Testis (tissue), 3 donors: ENCODE measurements around the gene CNR2. TPM values are rescaled to one million over a fixed set of nuclear protein-coding genes. Genes with fewer than 3 reads are reported as not detected.
"Not testable (repeated sequence)": the region's sequence is repeated elsewhere in the genome, so short reads cannot be mapped to it uniquely, and the experiment has no call there.

Source experiments
- DNase-seq: peaks from one replicate; pipeline ENCODE4 v3.0.0-alpha.2; 2019
- H3K27ac ChIP-seq, 2 donors: fragments of 200-600 bp; sonication (generic); one replicate each; pipeline ENCODE4 v1.5.1; 2019
- H3K27me3 ChIP-seq: fragments of 200-600 bp; sonication (generic); one replicate; pipeline ENCODE4 v1.5.1; 2019
- H3K36me3 ChIP-seq: fragments of 200-600 bp; sonication (generic); one replicate; pipeline ENCODE4 v1.5.1; 2017; ENCODE audit warnings: low read depth; ENCODE audit errors: missing control alignments
- H3K4me1 ChIP-seq: fragments of 200-600 bp; sonication (generic); one replicate; pipeline ENCODE4 v1.5.1; 2019
- H3K4me3 ChIP-seq, 2 donors: fragments of 200-600 bp; sonication (generic); one replicate each; pipeline ENCODE4 v1.5.1; 2017 to 2019
- H3K9me3 ChIP-seq: fragments of 200-600 bp; sonication (generic); one replicate; pipeline ENCODE4 v1.5.1; 2017
- CTCF ChIP-seq, 3 experiments: fragments of 450-650 bp in 2 of 3; fragments of 200-600 bp in 1 of 3; sonication (generic) in 1 of 3; IDR thresholded peaks; one replicate each; pipeline ENCODE4 v1.5.1; 2016 to 2019; ENCODE audit warnings: antibody characterized with exemption in 3 of 3, mild to moderate bottlenecking in 2 of 3, moderate library complexity in 1 of 3
- POLR2A ChIP-seq: fragments of 450-650 bp; IDR thresholded peaks from one replicate; pipeline ENCODE4 v1.6.1; 2017; ENCODE audit warnings: antibody characterized with exemption, mild to moderate bottlenecking, moderate library complexity
- WGBS, 2 donors: methylation state at CpG; one replicate each; pipeline ENCODE4 v1.1.5; 2018; 5-methylcytosine and 5-hydroxymethylcytosine counted together
- intact Hi-C: fragments of 100-400 bp; cut with DNase I; formaldehyde crosslinking; loops from one replicate; pipeline ENCODE4 v1.15.1; 2023; ENCODE audit warnings: low total_unique reads
- polyA plus RNA-seq: library from polyadenylated mRNA; stranded (reverse); fragments of 350-450 nt; fragmentation: Illumina TruSeq; extraction: RNeasy Lipid Tissue Mini Kit (QIAGEN cat#74804); gene quantifications from one replicate; pipeline ENCODE4 v1.2.3, GENCODE V29; 2014; ENCODE audit warnings: low read depth, low replicate concordance; ENCODE audit not compliant: insufficient read depth
- total RNA-seq, 2 donors: library from RNA; depleted of rRNA; stranded (reverse); fragments of >200 nt; gene quantifications; one replicate each; pipeline ENCODE4 v1.2.3, GENCODE V29; 2016

The CNR2 gene
- total and polyA plus RNA-seq, 3 donors from 2014 or later: 0.06 to 0.20 (median 0.08) TPM

DNA sequence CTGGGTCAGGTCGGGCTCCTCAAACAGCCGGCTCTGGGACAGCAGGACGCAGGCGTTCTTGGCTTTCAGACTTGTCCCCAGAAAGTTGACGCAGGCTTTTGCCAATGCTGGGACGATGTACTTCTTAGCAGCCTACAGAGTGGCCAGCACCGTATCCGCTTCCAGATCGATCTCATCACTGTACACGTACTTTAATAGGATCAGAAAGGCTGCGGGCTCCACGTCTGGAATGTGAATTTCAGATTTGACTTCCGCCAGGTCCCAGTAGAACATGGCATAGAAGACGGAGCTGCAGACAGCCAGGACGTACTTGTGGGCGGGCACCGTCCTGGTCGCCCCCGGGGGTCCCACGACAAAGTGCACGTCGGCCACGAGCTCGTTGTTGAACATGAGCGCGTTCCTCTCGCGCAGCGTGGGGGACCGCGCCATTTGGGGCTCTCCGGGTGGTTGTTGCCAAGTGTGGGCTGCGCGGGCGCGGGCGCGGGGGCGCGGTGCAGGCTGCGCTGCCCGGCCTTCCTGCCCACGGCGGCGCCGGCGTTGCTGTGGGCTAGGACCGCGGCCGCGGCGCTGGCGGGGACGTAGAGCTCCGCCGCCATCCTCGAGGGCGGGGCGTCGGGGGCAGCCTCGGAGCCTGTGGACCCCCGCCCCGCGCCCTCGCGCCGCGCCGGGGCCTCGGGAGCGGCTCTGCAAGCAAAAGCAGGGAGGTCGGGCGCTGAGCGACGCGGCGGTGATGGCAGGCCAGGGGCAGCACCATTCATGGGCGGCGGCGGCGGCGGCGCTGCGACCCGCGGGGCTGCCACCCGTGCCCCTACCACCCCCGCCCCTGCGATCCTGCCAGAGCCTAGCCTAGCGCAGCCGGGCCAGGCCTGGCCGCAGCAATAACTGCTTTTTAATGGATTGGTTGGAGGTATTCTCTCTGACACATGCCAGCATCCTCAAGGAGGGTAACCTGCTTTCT lies 10.6 kb downstream of the CNR2 start:
- Histone ChIP-seq H3K4me1 (no peaks in the 10 kb centered on the region), H3K27me3 (no peaks in the 10 kb centered on the region), H3K27ac (no peak overlapping the region), H3K4me3 (peak overlapping the region; percentile 31), H3K9me3 (no peaks in the 10 kb centered on the region), H3K36me3 (no peaks in the 10 kb centered on the region)
- intact Hi-C loops: no loop called here
- no peak for TF ChIP-seq CTCF (IDR thresholded peaks at IDR 0.05)
- TF ChIP-seq POLR2A: no peak
- no peak for DNase-seq
- WGBS, 2 donors: 21 to 34% methylated on average over 11 to 53 of the region's 92 CpGs

GRCh38 chr1:23900017-23900416 lies 13.1 kb downstream of the CNR2 start:
- H3K9me3 ChIP-seq, H3K4me3 ChIP-seq, intact Hi-C loops, H3K36me3 ChIP-seq, DNase-seq, H3K4me1 ChIP-seq, H3K27ac ChIP-seq, H3K27me3 ChIP-seq: not testable (repeated sequence)
- 78% methylated on average over 8 of the region's 8 CpGs for WGBS, 2 donors

GRCh38 chr1:23899070-23899469 lies 14.1 kb downstream of the CNR2 start:
- intact Hi-C loops: no loop called here
- Histone ChIP-seq H3K4me1 (no peaks in the 10 kb centered on the region), H3K4me3 (no peak overlapping the region), H3K36me3 (no peaks in the 10 kb centered on the region), H3K27me3 (no peaks in the 10 kb centered on the region), H3K27ac (no peak overlapping the region), H3K9me3 (no peaks in the 10 kb centered on the region)
- 69 to 72% methylated on average over 3 of the region's 3 CpGs for WGBS, 2 donors
- TF ChIP-seq POLR2A: no peak
- TF ChIP-seq CTCF (IDR thresholded peaks at IDR 0.05): no peak
- DNase-seq: no peak

GRCh38 chr1:23897083-23897482 lies 16.1 kb downstream of the CNR2 start:
- no peak for DNase-seq
- intact Hi-C loops: no loop called here
- TF ChIP-seq POLR2A: no peak
- TF ChIP-seq CTCF (IDR thresholded peaks at IDR 0.05): no peak
- Histone ChIP-seq H3K27me3 (no peaks in the 10 kb centered on the region), H3K27ac (no peak overlapping the region), H3K4me1 (no peaks in the 10 kb centered on the region), H3K9me3 (no peaks in the 10 kb centered on the region), H3K36me3 (no peaks in the 10 kb centered on the region), H3K4me3 (no peak overlapping the region)
- 83% methylated on average over 6 of the region's 6 CpGs for whole genome bisulfite sequencing, 2 donors

DNA sequence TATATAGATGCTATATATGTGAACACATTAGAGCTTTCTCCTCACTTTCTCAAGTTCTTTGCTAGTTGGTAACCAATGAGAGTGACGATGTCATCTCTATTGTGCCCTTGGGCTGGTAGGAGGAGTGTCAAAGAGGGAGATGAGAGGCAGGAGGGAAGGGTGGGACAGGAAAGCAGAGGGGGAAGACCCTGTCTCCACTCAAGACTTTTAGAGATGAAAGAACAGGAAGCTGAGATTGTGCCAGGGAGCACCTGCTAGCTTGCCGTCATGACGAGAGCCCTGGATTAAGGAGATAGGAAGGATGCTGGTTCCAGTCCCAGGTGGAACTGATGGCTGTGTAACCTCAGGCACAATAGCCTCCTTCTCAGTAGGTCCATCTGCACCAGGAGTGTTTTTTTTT lies 16.7 kb downstream of the CNR2 start:
- no peak for DNase-seq
- no peaks in the 10 kb centered on the region for H3K4me1 ChIP-seq
- no peaks in the 10 kb centered on the region for H3K27me3 ChIP-seq
- no peak overlapping the region for H3K4me3 ChIP-seq
- H3K36me3 ChIP-seq: no peaks in the 10 kb centered on the region
- intact Hi-C loops: no loop called here
- H3K9me3 ChIP-seq: no peaks in the 10 kb centered on the region
- TF ChIP-seq POLR2A (no peak), CTCF (IDR thresholded peaks at IDR 0.05) (no peak)
- no peak overlapping the region for H3K27ac ChIP-seq
- 32 to 50% methylated on average over 3 of the region's 3 CpGs for WGBS, 2 donors
